PC-3 (cell line): ENCODE data around the gene CACNA1A. TPM values are rescaled to one million over a fixed set of nuclear protein-coding genes. Genes with fewer than 3 reads are reported as not detected.

Experiments
- ATAC-seq: fragments of 200-7000 bp; cut with Tn5 transposase; 2 replicates; pipeline ENCODE4 v1.9.1; 2020; ENCODE audit warnings: mild to moderate bottlenecking, moderate library complexity
- Bru-seq: library from RNA; stranded (reverse); fragments of 400-500 nt; gene quantifications from one replicate; lab custom pipeline; 2021; lab: Mats Ljungman, UMichigan
- BruChase-seq, 2 experiments: library from RNA; stranded (reverse); fragments of 400-500 nt; gene quantifications; one replicate each; lab custom pipeline; 2021; lab: Mats Ljungman, UMichigan
- BruUV-seq: library from RNA; stranded (reverse); fragments of 400-500 nt; replicated peaks from 2 replicates; lab custom pipeline; 2021; lab: Mats Ljungman, UMichigan
- CTCF ChIA-PET: fragments of 300-600 bp; sonication (Branson Sonifier 250); formaldehyde crosslinking; loops from one replicate; lab custom pipeline; 2022; ENCODE audit warnings: antibody characterized with exemption; lab: Charles Lee
- POLR2A ChIA-PET: fragments of 300-600 bp; sonication (Branson Sonifier 250); formaldehyde crosslinking; loops from one replicate; lab custom pipeline; 2022; ENCODE audit warnings: antibody characterized with exemption; ENCODE audit not compliant: unreplicated experiment; lab: Charles Lee
- DNase-seq: peaks from one replicate; pipeline ENCODE4 v3.0.0-alpha.2; 2015
- H2AFZ ChIP-seq: fragments of 300-600 bp; sonication (generic); 2 replicates; pipeline ENCODE4 v1.6.0; 2016; ENCODE audit warnings: antibody characterized with exemption, low read length
- H3F3A ChIP-seq: fragments of 300-600 bp; sonication (generic); one replicate; pipeline ENCODE4 v1.6.0; 2017; ENCODE audit warnings: antibody characterized with exemption, low read length, control low read depth, mild to moderate bottlenecking; ENCODE audit not compliant: unreplicated experiment
- H3K27ac ChIP-seq: fragments of 300-600 bp; sonication (generic); 2 replicates; pipeline ENCODE4 v1.5.1; 2016; ENCODE audit warnings: mild to moderate bottlenecking, low read length
- H3K27me3 ChIP-seq: fragments of 300-600 bp; sonication (generic); 2 replicates; pipeline ENCODE4 v1.6.1; 2016; ENCODE audit warnings: low read length, mixed read lengths
- H3K36me3 ChIP-seq: fragments of 300-600 bp; sonication (generic); 2 replicates; pipeline ENCODE4 v1.6.1; 2016; ENCODE audit warnings: low read depth, mixed run types, low read length, mixed read lengths
- H3K4me1 ChIP-seq: fragments of 300-600 bp; sonication (generic); 2 replicates; pipeline ENCODE4 v1.5.1; 2016; ENCODE audit warnings: low read length; ENCODE audit not compliant: insufficient read depth
- H3K4me2 ChIP-seq: fragments of 300-600 bp; sonication (generic); 2 replicates; pipeline ENCODE4 v1.6.0; 2016; ENCODE audit warnings: low read length
- H3K4me3 ChIP-seq: fragments of 300-600 bp; sonication (generic); 2 replicates; pipeline ENCODE4 v1.5.1; 2016; ENCODE audit warnings: mild to moderate bottlenecking, low read length, mixed read lengths
- H3K79me2 ChIP-seq: fragments of 300-600 bp; sonication (generic); 2 replicates; pipeline ENCODE4 v1.6.1; 2017; ENCODE audit warnings: low read length, mixed read lengths
- H3K9ac ChIP-seq: fragments of 300-600 bp; sonication (generic); 2 replicates; pipeline ENCODE4 v1.6.0; 2016; ENCODE audit warnings: mild to moderate bottlenecking, low read length
- H3K9me2 ChIP-seq: fragments of 300-600 bp; sonication (generic); replicated peaks from 2 replicates; pipeline ENCODE4 v1.6.1; 2016; ENCODE audit warnings: mixed run types, low read length, mixed read lengths
- H3K9me3 ChIP-seq: fragments of 300-600 bp; sonication (generic); 2 replicates; pipeline ENCODE4 v1.6.1; 2016; ENCODE audit warnings: low read length, mixed read lengths
- H4K20me1 ChIP-seq: fragments of 300-600 bp; sonication (generic); 2 replicates; pipeline ENCODE4 v1.6.1; 2016; ENCODE audit warnings: low read length, mixed read lengths
- EZH2 ChIP-seq: fragments of 300-600 bp; sonication (generic); IDR thresholded peaks from one replicate; pipeline ENCODE4 v1.6.1; 2017; ENCODE audit warnings: antibody characterized with exemption, mild to moderate bottlenecking, low read length; ENCODE audit not compliant: unreplicated experiment
- EZH2phosphoT487 ChIP-seq: fragments of 300-600 bp; sonication (generic); IDR thresholded peaks from 2 replicates; pipeline ENCODE4 v1.6.1; 2018; ENCODE audit warnings: mild to moderate bottlenecking, antibody characterized with exemption, low read length, borderline replicate concordance
- intact Hi-C: fragments of 100-400 bp; cut with micrococcal nuclease; formaldehyde crosslinking; loops from 2 replicates; pipeline ENCODE4 v1.9.0; 2023
- long read RNA-seq: library from polyadenylated mRNA; unstranded; transcript quantifications from one replicate; pipeline ENCODE4 v2.0.0, GENCODE V29; 2021; ENCODE audit not compliant: unreplicated experiment
- total RNA-seq: library from RNA; depleted of rRNA; stranded (reverse); fragments of >200 nt; gene quantifications from 2 replicates; pipeline ENCODE4 v1.2.3, GENCODE V29; 2014; rRNA removed
- TF ChIP-seq, protein P1 (sequence below): fragments of 300-600 bp; sonication (generic); conservative IDR thresholded peaks from 2 replicates; pipeline ENCODE4 v1.5.1; 2017; ENCODE audit warnings: antibody characterized with exemption, low read depth, mild to moderate bottlenecking, low read length

Gene CACNA1A
- total RNA-seq, result 0.62 TPM in 1 of 2 replicates, not detected in the other
- percentile 26 among the genes with signal in this experiment for Bru-seq, nascent RNA
- BruChase-seq, experiment 1, labeled RNA remaining after a 6-hour chase, result percentile 33 among the genes with signal in this experiment
- BruChase-seq, experiment 2, labeled RNA remaining after a 2-hour chase, result percentile 40 among the genes with signal in this experiment
- long read RNA-seq, partial matches to known transcripts, result 0 of 8 reads
- long read RNA-seq, other reads (novel, unspliced or antisense), result 8 of 8 reads

- BruUV-seq, result no TSS peak
- DNase-seq (no peak), ATAC-seq (no peak)
- intact Hi-C loops, result no loop called here
- ChIA-PET POLR2A (no interaction called here), CTCF (no interaction called here)
- H3F3A ChIP-seq, result no peaks in the 10 kb centered on the region
- no peaks in the 10 kb centered on the region for H3K79me2 ChIP-seq
- no peak within 1 kb of the TSS for H3K4me2 ChIP-seq
- H4K20me1 ChIP-seq, result no peaks in the 10 kb centered on the region
- H3K9ac ChIP-seq, result no peak within 1 kb of the TSS
- H3K36me3 ChIP-seq, result no peaks in the 10 kb centered on the region
- H3K9me2 ChIP-seq, result no peaks in the 10 kb centered on the region
- H3K9me3 ChIP-seq, result no peaks in the 10 kb centered on the region
- H2AFZ ChIP-seq, result no peak within 1 kb of the TSS
- no peaks in the 10 kb centered on the region for H3K4me1 ChIP-seq
- H3K27ac ChIP-seq, result no peak within 1 kb of the TSS
- H3K27me3 ChIP-seq, result peaks cover 90% of the 10 kb centered on the region
- H3K4me3 ChIP-seq, result no peak within 1 kb of the TSS
- no peak for TF ChIP-seq EZH2phosphoT487
- no peak for TF ChIP-seq EZH2
Observed at GRCh38 chr19:13506471-13506820, at the start of gene CACNA1A. TSS of gene CACNA1A (minus strand) at chr19:13506479. CDS start at chr19:13506224, 255 bp downstream.

- no peaks in the 10 kb centered on the region for H3K36me3 ChIP-seq
- TF ChIP-seq EZH2phosphoT487 (no peak), EZH2 (no peak)
- TF ChIP-seq, protein P1, sequence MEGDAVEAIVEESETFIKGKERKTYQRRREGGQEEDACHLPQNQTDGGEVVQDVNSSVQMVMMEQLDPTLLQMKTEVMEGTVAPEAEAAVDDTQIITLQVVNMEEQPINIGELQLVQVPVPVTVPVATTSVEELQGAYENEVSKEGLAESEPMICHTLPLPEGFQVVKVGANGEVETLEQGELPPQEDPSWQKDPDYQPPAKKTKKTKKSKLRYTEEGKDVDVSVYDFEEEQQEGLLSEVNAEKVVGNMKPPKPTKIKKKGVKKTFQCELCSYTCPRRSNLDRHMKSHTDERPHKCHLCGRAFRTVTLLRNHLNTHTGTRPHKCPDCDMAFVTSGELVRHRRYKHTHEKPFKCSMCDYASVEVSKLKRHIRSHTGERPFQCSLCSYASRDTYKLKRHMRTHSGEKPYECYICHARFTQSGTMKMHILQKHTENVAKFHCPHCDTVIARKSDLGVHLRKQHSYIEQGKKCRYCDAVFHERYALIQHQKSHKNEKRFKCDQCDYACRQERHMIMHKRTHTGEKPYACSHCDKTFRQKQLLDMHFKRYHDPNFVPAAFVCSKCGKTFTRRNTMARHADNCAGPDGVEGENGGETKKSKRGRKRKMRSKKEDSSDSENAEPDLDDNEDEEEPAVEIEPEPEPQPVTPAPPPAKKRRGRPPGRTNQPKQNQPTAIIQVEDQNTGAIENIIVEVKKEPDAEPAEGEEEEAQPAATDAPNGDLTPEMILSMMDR, result no peak
- H3K27me3 ChIP-seq, result peaks cover 76% of the 10 kb centered on the region
- no peak overlapping the region for H3K27ac ChIP-seq
- H4K20me1 ChIP-seq, result no peaks in the 10 kb centered on the region
- ChIA-PET POLR2A (no interaction called here), CTCF (no interaction called here)
- intact Hi-C loops, result no loop called here
- DNase-seq (no peak), ATAC-seq (no peak)
- no peaks in the 10 kb centered on the region for H3K9me2 ChIP-seq
- no peak overlapping the region for H2AFZ ChIP-seq
- H3F3A ChIP-seq, result no peaks in the 10 kb centered on the region
- H3K4me2 ChIP-seq, result no peak overlapping the region
- no peaks in the 10 kb centered on the region for H3K9me3 ChIP-seq
- H3K4me1 ChIP-seq, result no peaks in the 10 kb centered on the region
- no peak overlapping the region for H3K4me3 ChIP-seq
- no peak overlapping the region for H3K9ac ChIP-seq
- no TSS peak for BruUV-seq
- H3K79me2 ChIP-seq, result no peaks in the 10 kb centered on the region
Observed at GRCh38 chr19:13554506-13555240, 48.4 kb upstream of the CACNA1A start.

GRCh38 chr19:13553880-13554400 is 47.7 kb upstream of the CACNA1A start:
- ATAC-seq, result no peak
- H3K79me2 ChIP-seq, result no peaks in the 10 kb centered on the region
- BruUV-seq, result no TSS peak
- CTCF ChIA-PET, result no interaction called here
- no peaks in the 10 kb centered on the region for H3F3A ChIP-seq
- no peaks in the 10 kb centered on the region for H3K9me3 ChIP-seq
- intact Hi-C loops, result no loop called here
- H3K4me2 ChIP-seq, result no peak overlapping the region
- H3K36me3 ChIP-seq, result no peaks in the 10 kb centered on the region
- no peak for TF ChIP-seq EZH2phosphoT487
- TF ChIP-seq, protein P1, result no peak
- no peak for TF ChIP-seq EZH2
- H2AFZ ChIP-seq, result no peak overlapping the region
- no peak overlapping the region for H3K9ac ChIP-seq
- H3K4me1 ChIP-seq, result no peaks in the 10 kb centered on the region
- no peaks in the 10 kb centered on the region for H3K9me2 ChIP-seq
- no peak overlapping the region for H3K27ac ChIP-seq
- no peak for DNase-seq
- no peaks in the 10 kb centered on the region for H4K20me1 ChIP-seq
- peaks cover 81% of the 10 kb centered on the region for H3K27me3 ChIP-seq
- POLR2A ChIA-PET, result no interaction called here
- no peak overlapping the region for H3K4me3 ChIP-seq
